NB4 (cell line): ENCODE results near the gene APC2.
A peak's percentile ranks its signal among the peaks of the same experiment; 100 is the strongest.

Source experiments
- DNase-seq: peaks from one replicate; pipeline ENCODE4 v3.0.0; 2010; ENCODE audit warnings: low read depth
- H3K4me3 ChIP-seq: one replicate; pipeline ENCODE4 v1.5.1; 2011; ENCODE audit warnings: mild to moderate bottlenecking, low read depth, low read length, moderate library complexity
- MYC ChIP-seq: IDR thresholded peaks from 2 replicates; pipeline ENCODE4 v1.6.1; 2011; ENCODE audit warnings: low read depth, low read length
- POLR2A ChIP-seq: IDR thresholded peaks from 2 replicates; pipeline ENCODE4 v1.6.1; 2011; ENCODE audit warnings: mild to moderate bottlenecking; ENCODE audit not compliant: insufficient read length; ENCODE audit errors: extremely low read depth
- TF ChIP-seq, protein P1 (sequence below): IDR thresholded peaks from 2 replicates; pipeline ENCODE4 v1.6.1; 2011; ENCODE audit warnings: low read depth, low read length
- TF ChIP-seq, protein P2 (sequence below): IDR thresholded peaks from one replicate; pipeline ENCODE4 v1.5.1; 2012; ENCODE audit warnings: low read depth, low read length

The APC2 gene

DNA sequence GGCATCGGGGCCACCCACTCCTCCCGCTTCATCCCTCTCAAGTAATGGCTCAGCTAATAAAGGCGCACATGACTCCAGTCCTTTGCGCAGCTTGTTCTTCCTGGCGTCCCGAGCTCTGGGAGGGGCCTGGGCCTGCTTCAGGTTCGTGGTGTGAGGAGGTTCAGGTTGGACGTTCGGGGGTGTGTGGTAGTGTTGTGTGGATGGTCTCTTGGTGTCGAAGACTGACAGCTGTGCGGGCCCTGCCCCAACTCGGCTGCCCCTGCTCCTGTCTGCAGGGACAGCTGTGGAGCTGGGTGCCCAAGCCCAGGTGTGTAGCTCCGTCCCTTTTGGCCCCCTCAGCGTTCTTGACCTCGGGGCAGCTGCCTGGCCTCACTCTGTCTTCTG lies 9.5 kb upstream of the APC2 start:
- DNase-seq: no peak
- no peak overlapping the region for H3K4me3 ChIP-seq
- TF ChIP-seq POLR2A (no peak), MYC (no peak)

DNA sequence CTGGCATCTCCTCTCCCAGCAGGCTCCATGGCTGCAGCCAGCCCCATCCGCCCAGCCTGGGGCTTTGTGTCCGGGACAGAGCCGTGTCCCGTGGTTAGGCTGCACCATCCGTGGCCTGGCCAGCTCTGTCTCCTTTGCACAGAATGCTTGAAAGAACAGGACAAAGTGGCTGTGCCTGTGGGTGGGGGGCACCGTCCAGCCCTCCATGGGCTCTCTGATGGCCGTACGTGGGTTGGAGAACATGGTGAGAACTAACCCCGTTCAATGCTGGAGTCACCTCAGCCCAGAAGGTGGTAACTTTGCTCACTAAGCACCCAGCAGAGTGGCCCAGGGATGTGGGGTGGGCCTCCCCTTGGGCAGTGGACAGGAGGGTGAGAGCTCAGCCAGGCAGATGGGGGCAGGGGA lies 8.9 kb upstream of the APC2 start:
- no peak for DNase-seq
- TF ChIP-seq, protein P1, sequence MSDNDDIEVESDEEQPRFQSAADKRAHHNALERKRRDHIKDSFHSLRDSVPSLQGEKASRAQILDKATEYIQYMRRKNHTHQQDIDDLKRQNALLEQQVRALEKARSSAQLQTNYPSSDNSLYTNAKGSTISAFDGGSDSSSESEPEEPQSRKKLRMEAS: no peak
- TF ChIP-seq POLR2A (no peak), MYC (no peak)
- TF ChIP-seq, protein P2, sequence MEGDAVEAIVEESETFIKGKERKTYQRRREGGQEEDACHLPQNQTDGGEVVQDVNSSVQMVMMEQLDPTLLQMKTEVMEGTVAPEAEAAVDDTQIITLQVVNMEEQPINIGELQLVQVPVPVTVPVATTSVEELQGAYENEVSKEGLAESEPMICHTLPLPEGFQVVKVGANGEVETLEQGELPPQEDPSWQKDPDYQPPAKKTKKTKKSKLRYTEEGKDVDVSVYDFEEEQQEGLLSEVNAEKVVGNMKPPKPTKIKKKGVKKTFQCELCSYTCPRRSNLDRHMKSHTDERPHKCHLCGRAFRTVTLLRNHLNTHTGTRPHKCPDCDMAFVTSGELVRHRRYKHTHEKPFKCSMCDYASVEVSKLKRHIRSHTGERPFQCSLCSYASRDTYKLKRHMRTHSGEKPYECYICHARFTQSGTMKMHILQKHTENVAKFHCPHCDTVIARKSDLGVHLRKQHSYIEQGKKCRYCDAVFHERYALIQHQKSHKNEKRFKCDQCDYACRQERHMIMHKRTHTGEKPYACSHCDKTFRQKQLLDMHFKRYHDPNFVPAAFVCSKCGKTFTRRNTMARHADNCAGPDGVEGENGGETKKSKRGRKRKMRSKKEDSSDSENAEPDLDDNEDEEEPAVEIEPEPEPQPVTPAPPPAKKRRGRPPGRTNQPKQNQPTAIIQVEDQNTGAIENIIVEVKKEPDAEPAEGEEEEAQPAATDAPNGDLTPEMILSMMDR: no peak
- no peak overlapping the region for H3K4me3 ChIP-seq

DNA sequence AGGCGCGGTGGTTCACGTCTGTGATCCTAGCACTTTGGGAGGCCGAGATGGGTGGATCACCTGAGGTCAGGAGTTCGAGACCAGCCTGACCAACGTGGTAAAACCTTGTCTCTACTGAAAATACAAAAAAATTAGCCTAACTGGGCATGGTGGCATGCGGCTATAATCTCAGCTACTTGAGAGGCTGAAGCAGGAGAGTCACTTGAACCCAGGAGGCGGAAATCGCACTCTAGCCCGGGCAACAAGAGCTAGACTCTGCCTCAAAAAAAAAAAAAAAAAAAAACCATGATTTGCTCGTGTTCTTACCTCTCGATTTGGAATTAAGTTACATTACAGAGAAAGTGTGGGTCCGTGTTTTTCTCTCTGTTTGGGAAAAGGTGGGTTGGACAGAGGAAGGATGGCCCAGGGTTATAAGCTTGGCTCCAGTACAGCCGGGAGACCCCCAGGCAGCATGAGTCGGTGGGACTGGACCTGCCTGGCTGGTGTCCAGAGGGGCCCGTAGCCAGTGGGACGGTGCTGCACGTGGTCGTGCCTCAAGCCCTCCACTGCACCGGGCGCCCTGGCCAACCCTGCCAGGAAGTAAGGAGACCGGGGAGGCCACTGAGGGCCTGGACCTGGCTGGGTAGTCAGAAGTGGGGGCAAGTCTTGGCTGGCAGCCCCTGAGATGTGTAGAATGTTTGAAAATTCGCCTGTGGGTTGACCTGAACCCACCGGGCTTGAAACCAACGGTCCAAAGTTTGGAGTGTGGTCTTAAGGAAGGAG lies 8.1 kb upstream of the APC2 start:
- TF ChIP-seq, protein P2: no peak
- TF ChIP-seq, protein P1: no peak
- TF ChIP-seq MYC: no peak
- no peak for TF ChIP-seq POLR2A
- no peak for DNase-seq
- H3K4me3 ChIP-seq: no peak overlapping the region

DNA sequence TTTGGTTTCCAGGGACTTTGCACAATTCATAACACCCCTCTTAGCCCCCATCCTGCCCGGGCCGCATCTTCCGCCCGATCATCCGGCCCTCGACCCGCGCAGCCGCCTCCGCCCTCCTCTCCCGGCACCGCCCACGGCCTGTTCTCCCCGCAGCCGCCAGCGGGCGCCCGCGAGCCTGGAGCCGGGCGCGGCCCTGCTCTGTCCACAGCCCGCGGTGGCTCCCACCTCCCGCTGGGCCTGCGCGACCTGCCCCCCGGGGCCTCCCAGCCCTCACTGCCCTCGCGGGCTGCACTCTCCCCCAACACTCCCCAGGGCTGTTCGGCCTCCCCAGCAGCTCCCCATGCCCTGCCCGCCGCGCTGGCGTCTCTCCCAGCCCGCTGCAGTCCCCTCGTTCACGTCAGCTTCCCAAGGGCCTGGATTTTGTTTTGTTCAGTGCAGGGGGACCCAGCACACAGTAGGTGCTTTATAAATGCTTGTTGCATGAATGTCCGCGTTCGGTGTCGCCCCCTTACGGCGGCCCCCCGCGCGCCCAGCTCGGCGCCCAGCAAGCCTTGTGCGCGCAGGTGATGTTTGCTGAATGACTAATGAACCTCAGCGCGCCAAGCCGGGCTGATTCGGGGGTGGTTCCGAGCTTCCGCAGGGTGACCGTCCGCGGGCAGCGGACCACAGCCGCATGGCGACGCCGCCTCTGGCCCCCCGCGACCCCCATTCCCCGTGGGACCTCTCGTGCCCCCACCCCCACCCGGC lies 4.6 kb upstream of the APC2 start:
- DNase-seq: peak; percentile 65
- H3K4me3 ChIP-seq: no peak overlapping the region

DNA sequence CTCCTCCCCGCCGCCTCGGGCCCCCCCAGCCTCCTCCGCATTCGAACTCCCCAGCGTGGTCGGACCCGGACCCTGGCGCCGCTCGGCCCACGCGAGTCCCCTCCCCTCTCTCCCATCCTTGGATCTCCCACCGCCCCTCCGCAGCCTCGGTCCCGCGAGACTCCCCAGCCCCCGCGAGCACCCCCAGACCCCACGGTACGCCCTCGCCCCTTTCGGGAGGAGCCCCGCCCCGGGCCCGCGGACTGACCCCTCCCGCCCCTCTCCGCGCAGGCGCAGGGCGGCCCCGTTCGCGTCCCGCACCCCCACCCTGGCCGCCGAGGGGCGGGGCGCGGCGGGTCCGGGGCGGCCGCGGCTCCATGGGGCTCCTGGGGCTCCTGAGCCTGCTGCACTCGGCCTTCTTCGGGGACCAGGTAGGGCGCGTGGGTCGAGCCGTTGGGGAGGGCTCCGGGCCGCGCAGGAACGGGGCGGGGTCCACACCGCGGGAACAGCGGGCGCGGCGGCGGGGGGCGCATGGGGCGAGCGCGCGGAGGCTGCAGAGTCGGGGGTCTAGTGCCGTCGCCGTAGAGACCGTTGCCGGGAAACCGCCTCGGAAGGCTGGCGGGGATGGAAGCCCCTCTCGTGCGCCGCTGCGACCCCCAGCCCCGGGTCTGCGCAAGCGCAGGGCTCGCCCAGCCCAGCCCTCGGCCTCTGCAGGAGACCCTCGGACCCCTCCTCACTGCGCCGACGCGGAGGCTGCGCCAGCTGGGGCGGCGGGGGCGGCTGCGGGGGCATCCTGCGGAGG lies 3.8 kb upstream of the APC2 start:
- TF ChIP-seq, protein P2: no peak
- TF ChIP-seq POLR2A (no peak), MYC (no peak)
- TF ChIP-seq, protein P1: no peak
- no peak overlapping the region for H3K4me3 ChIP-seq
- no peak for DNase-seq

More for the DNA sequence above, 4.6 kb upstream of the APC2 start:
- TF ChIP-seq MYC: no peak
- TF ChIP-seq, protein P2: peak; percentile 44
- TF ChIP-seq, protein P1: no peak
- TF ChIP-seq POLR2A: no peak
